K562 (cell line): Measurements from ENCODE around the gene ABAT. TPM values are rescaled to one million over a fixed set of nuclear protein-coding genes. Genes with fewer than 3 reads are reported as not detected.

Experiments
- ATAC-seq: fragments of 200-7000 bp; cut with Tn5 transposase; 3 replicates; pipeline ENCODE4 v1.9.1; 2020; ENCODE audit warnings: moderate library complexity
- BruUV-seq: library from RNA; stranded (reverse); fragments of 400-500 nt; replicated peaks from 2 replicates; lab custom pipeline; 2021; lab: Mats Ljungman, UMichigan
- CTCF ChIA-PET: fragments of 300-600 bp; formaldehyde crosslinking; extraction: SDS; loops from one replicate; lab custom pipeline; 2021; ENCODE audit warnings: low intra/inter-chr PET ratio; lab: Yijun Ruan, JAX
- POLR2A ChIA-PET: fragments of 300-600, 350-650 bp; sonication (Branson Sonifier 250); formaldehyde crosslinking; extraction: SDS; loops from one replicate; lab custom pipeline; 2021; ENCODE audit warnings: antibody characterized with exemption, inconsistent platforms; lab: Yijun Ruan, JAX
- DNase-seq, 4 experiments: peaks; one replicate each; pipeline versions ENCODE4 v3.0.0 to v3.0.0-alpha.2; 2011 to 2018; ENCODE audit warnings: low spot score in 3 of 4, mixed read lengths in 3 of 4; ENCODE audit errors: extremely low read depth in 1 of 4
- FAIRE-seq: peaks from 2 replicates; lab custom pipeline; 2011; peaks lifted over from hg19 to GRCh38; lab: Jason Lieb, UNC
- H2AFZ ChIP-seq: 2 replicates; pipeline ENCODE4 v1.6.0; 2011; ENCODE audit warnings: low read depth, low read length, control low read depth, inconsistent platforms
- H3K27ac ChIP-seq: fragments of 200-600 bp; 3 replicates; pipeline ENCODE4 v1.8.0; 2011; ENCODE audit warnings: low read depth, mild to moderate bottlenecking, control low read depth, inconsistent platforms, low read length, moderate library complexity, mixed read lengths; ENCODE audit errors: extremely low read depth
- H3K27me3 ChIP-seq, 2 experiments: fragments of 300-600 bp in 1 of 2; 2 replicates in 1 of 2; 3 replicates in 1 of 2; pipeline versions ENCODE4 v1.6.0 to v1.8.0; 2011; ENCODE audit warnings: inconsistent platforms in 2 of 2, low read length in 2 of 2, mild to moderate bottlenecking in 1 of 2, mixed read lengths in 1 of 2, moderate library complexity in 1 of 2; ENCODE audit not compliant: control insufficient read depth in 2 of 2, insufficient read depth in 2 of 2
- H3K36me3 ChIP-seq: fragments of 300-600 bp; 3 replicates; pipeline ENCODE4 v1.8.0; 2011; ENCODE audit warnings: mild to moderate bottlenecking, low read length, inconsistent platforms; ENCODE audit not compliant: control insufficient read depth, insufficient read depth
- H3K4me1 ChIP-seq, 2 experiments: fragments of 200-600 bp in 1 of 2; replicated peaks in 1 of 2; 2 replicates in 1 of 2; 3 replicates in 1 of 2; pipeline versions ENCODE4 v1.5.1 to v1.8.0; 2011; ENCODE audit warnings: inconsistent platforms in 2 of 2, low read length in 2 of 2, mild to moderate bottlenecking in 1 of 2, mixed read lengths in 1 of 2, moderate library complexity in 1 of 2; ENCODE audit not compliant: control insufficient read depth in 2 of 2, insufficient read depth in 2 of 2
- H3K4me2 ChIP-seq: 2 replicates; pipeline ENCODE4 v1.6.1; 2011; ENCODE audit warnings: low read length, control low read depth, inconsistent platforms, mixed read lengths; ENCODE audit not compliant: insufficient read depth
- H3K4me3 ChIP-seq: fragments of 200-600 bp; sonication (generic), shearing (Covaris generic); 2 replicates; pipeline ENCODE4 v1.5.1; 2016; ENCODE audit warnings: control low read depth, inconsistent platforms
- H3K79me2 ChIP-seq: fragments of 200-600 bp; 3 replicates; pipeline ENCODE4 v1.8.0; 2011; ENCODE audit warnings: low read length, inconsistent platforms; ENCODE audit not compliant: control insufficient read depth, insufficient read depth
- H3K9ac ChIP-seq, 2 experiments: 2 replicates each; pipeline versions ENCODE4 v1.6.0 to v1.6.1; 2011; ENCODE audit warnings: low read depth in 2 of 2, low read length in 2 of 2, control low read depth in 1 of 2, inconsistent platforms in 1 of 2, mild to moderate bottlenecking in 1 of 2, mixed read lengths in 1 of 2; ENCODE audit not compliant: insufficient read depth in 1 of 2
- H3K9me1 ChIP-seq: one replicate; pipeline ENCODE4 v1.6.0; 2011; ENCODE audit warnings: inconsistent platforms, mild to moderate bottlenecking, low read length, moderate library complexity; ENCODE audit not compliant: control insufficient read depth, insufficient read depth
- H3K9me3 ChIP-seq: replicated peaks from 2 replicates; pipeline ENCODE4 v1.5.1; 2011; ENCODE audit warnings: low read depth, low read length, inconsistent platforms; ENCODE audit not compliant: control insufficient read depth, insufficient read depth
- H4K20me1 ChIP-seq: replicated peaks from 2 replicates; pipeline ENCODE4 v1.6.1; 2011; ENCODE audit warnings: low read length, inconsistent platforms, mixed read lengths; ENCODE audit not compliant: control insufficient read depth, insufficient read depth
- HSF4 ChIP-seq: fragments of 250-450 bp; sonication (Bioruptor Pico); IDR thresholded peaks from 2 replicates; pipeline ENCODE4 v2.1.2; 2022; ENCODE audit warnings: mild to moderate bottlenecking, moderate library complexity, borderline replicate concordance
- SLC30A9 ChIP-seq: fragments of 250-450 bp; sonication (Bioruptor Pico); IDR thresholded peaks from 2 replicates; pipeline ENCODE4 v1.8.0; 2022; ENCODE audit warnings: mild to moderate bottlenecking, moderate library complexity
- ZFP1 ChIP-seq: fragments of 450-650 bp; formaldehyde crosslinking; IDR thresholded peaks from 2 replicates; pipeline ENCODE4 v1.4.0; 2020; ENCODE audit warnings: mild to moderate bottlenecking, mixed read lengths
- WGBS: fragments of 100-300 bp; shearing (Covaris generic); methylation state at CpG from one replicate; pipeline ENCODE4 v1.1.6; 2016; ENCODE audit warnings: low coverage, mixed read lengths; ENCODE audit not compliant: insufficient coverage; ENCODE audit errors: missing lambda C conversion rate; 5-methylcytosine and 5-hydroxymethylcytosine counted together
- in situ Hi-C: fragments of 300-500 bp; cut with MboI; formaldehyde crosslinking; loops from 4 replicates; pipeline ENCODE4 v1.15.0; 2018; ENCODE audit warnings: inconsistent platforms, mixed read lengths
- intact Hi-C: fragments of 100-400 bp; cut with micrococcal nuclease; formaldehyde crosslinking; loops from 2 replicates; pipeline ENCODE4 v1.14.2; 2022
- polyA plus RNA-seq, 8 experiments: library from polyadenylated mRNA; depleted of rRNA in 4 of 8; stranded (reverse) in 5 of 8; unstranded in 3 of 8; fragments of >200 nt; fragmentation: Nextera tagmentation in 2 of 8; fragmentation: Illumina TruSeq in 1 of 8; extraction: Ambion mirVana in 2 of 8; extraction: Trizol in 1 of 8; gene quantifications; 2 replicates each; pipeline versions ENCODE4 v1.2.1 to v1.2.3, GENCODE V29; 2011 to 2014; ENCODE audit warnings: inconsistent platforms in 1 of 8, missing spikeins in 1 of 8
- total RNA-seq, 7 experiments: library from RNA; depleted of rRNA in 6 of 7; stranded (reverse); fragments of >200 nt in 6 of 7; fragmentation: Illumina TruSeq in 2 of 7; extraction: Trizol in 2 of 7; gene quantifications; 2 replicates each; pipeline versions ENCODE4 v1.2.1 to v1.2.3, GENCODE V29; 2011 to 2021; ENCODE audit warnings: low replicate concordance in 1 of 7
- TF ChIP-seq, protein P1 (sequence below), 2 experiments: fragments of 450-650 bp; IDR thresholded peaks; 2 replicates each; pipeline ENCODE4 v1.6.1; 2016; ENCODE audit warnings: mild to moderate bottlenecking in 2 of 2, borderline replicate concordance in 1 of 2, low read depth in 1 of 2, moderate library complexity in 1 of 2

Gene ABAT
- total and polyA plus RNA-seq, 9 of the 15 experiments (the other 6 are each of a cell fraction or from before 2014, with no cell fraction given), result 0.01 to 0.49 (median 0.10) TPM

DNA sequence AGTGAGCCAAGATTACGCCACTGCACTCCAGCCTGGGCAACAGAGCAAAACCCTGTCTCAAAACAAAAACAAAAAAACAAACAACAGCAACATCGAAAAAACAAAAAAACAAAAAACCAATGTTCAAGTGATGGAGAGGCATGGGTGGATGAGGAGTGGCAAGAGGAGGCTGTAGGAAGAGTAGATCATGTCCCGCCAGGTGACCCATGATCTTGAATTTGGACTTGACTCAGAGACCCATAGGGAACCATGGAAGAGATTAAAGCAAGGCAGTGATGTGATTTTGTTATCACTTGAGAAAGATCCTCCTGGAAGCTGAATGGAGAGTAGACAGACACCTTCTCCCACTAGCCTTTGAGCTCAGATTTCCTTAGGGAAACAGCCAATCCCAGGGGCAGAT lies 11.2 kb downstream of the ABAT start:
- H3K9me3 ChIP-seq, result peaks cover 6% of the 10 kb centered on the region; the same call in 1 of the 2 replicates
- H3K79me2 ChIP-seq, result no peaks in the 10 kb centered on the region
- H3K27ac ChIP-seq, result no peak overlapping the region
- intact Hi-C loops (no loop called here), in situ Hi-C loops (no loop called here)
- H3K4me1 ChIP-seq, result no peaks in the 10 kb centered on the region
- no peak overlapping the region for H3K4me3 ChIP-seq
- TF ChIP-seq ZFP1, result no peak
- no peak for TF ChIP-seq HSF4
- TF ChIP-seq, protein P1, sequence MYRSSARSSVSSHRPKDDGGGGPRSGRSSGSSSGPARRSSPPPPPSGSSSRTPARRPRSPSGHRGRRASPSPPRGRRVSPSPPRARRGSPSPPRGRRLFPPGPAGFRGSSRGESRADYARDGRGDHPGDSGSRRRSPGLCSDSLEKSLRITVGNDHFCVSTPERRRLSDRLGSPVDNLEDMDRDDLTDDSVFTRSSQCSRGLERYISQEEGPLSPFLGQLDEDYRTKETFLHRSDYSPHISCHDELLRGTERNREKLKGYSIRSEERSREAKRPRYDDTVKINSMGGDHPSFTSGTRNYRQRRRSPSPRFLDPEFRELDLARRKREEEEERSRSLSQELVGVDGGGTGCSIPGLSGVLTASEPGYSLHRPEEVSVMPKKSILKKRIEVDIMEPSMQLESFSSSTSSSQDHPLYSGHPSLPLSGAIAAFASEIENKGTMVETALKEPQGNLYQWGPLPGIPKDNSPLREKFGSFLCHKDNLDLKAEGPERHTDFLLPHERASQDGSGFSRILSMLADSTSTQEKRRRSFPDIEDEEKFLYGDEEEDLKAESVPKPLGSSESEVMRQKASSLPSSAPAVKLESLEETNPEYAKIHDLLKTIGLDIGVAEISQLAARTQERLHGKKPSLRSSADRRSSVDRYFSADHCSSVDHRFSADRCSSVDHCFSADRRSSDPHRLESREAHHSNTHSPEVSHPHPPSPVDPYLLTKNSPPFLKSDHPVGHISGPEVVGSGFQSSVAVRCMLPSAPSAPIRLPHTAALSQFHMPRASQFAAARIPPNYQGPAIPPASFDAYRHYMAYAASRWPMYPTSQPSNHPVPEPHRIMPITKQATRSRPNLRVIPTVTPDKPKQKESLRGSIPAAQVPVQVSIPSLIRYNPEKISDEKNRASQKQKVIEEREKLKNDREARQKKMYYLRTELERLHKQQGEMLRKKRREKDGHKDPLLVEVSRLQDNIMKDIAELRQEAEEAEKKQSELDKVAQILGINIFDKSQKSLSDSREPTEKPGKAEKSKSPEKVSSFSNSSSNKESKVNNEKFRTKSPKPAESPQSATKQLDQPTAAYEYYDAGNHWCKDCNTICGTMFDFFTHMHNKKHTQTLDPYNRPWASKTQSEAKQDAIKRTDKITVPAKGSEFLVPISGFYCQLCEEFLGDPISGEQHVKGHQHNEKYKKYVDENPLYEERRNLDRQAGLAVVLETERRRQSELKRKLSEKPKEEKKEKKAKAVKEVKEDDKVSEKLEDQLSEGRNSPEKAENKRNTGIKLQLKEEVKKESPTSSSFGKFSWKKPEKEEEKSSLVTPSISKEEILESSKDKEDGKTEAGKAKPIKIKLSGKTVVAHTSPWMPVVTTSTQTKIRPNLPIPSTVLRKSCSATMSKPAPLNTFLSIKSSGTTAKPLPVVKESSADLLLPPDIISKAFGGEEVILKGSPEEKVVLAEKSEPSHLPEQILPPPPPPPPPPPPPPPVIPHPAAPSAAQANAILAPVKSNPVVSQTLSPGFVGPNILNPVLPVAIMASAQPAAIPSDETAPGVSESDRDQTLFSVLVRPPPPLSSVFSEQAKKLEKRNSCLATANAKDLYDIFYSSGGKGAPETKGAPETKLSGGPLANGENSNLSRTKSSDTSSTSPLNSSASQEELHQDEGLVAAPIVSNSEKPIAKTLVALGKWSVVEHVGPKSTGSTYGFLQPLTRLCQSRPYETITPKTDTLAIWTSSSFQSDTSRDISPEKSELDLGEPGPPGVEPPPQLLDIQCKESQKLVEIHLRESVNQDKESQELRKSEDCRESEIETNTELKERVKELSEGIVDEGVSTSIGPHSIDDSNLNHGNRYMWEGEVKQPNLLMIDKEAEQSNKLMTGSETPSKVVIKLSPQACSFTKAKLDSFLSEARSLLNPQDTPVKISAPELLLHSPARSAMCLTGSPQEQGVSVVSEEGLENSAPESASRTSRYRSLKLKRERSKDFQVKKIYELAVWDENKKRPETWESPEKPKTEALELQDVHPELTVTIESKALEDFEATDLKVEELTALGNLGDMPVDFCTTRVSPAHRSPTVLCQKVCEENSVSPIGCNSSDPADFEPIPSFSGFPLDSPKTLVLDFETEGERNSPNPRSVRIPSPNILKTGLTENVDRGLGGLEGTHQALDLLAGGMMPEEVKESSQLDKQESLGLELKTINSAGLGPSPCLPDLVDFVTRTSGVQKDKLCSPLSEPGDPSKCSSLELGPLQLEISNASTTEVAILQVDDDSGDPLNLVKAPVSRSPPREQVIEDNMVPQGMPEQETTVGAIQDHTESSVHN (IDR thresholded peaks at IDR 0.05; ENCODE audit: borderline replicate concordance in 1 of 2, low read depth in 1 of 2), result no peak
- TF ChIP-seq SLC30A9 (CRISPR knock-in tag), result no peak
- no peaks in the 10 kb centered on the region for H3K9me1 ChIP-seq
- ChIA-PET CTCF (no interaction called here), POLR2A (interaction anchor here (0.6 to 0.7 kb wide), 2 partner anchors 66 to 137 kb away, joined by 3 read pairs; no protein-coding TSS in a partner anchor)
- H3K4me2 ChIP-seq, result no peak overlapping the region
- peaks cover 7 to 32% of the 10 kb centered on the region in 2 experiments; a peak in 4 of 5 replicates for H3K27me3 ChIP-seq
- BruUV-seq, result no TSS peak
- H3K36me3 ChIP-seq, result no peaks in the 10 kb centered on the region
- FAIRE-seq (no peak), DNase-seq (no peak), ATAC-seq (no peak)
- no peak overlapping the region for H3K9ac ChIP-seq
- no peaks in the 10 kb centered on the region for H4K20me1 ChIP-seq
- no peak overlapping the region for H2AFZ ChIP-seq
- 2% methylated on average over 2 of the region's 3 CpGs for WGBS
